ENCODE measurements around the gene AIG1.
A peak's percentile ranks its signal among the peaks of the same experiment; 100 is the strongest.
"Not testable (repeated sequence)": the region's sequence is repeated elsewhere in the genome, so short reads cannot be mapped to it uniquely, and the experiment has no call there.

The AIG1 gene

DNA sequence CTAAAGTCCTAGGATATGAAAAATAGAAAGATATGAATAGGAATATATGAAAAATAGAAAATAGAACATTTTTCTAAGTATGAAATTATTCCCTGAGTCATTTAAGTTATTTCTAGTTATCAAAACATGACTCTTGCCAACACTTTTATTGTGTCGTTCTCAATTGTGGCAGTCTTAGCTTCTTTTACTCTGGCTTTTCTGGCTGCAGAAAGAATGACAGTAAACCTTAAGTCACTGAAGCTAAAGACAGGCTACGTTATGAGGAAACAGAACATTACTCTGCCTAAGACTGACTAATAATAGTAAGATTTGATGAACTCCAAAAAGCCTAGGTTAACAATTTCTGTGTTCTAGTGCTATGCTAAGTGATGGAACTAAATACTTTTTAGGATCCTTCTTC lies 74.6 kb downstream of the AIG1 start:
- DNase-seq: no peak

DNA sequence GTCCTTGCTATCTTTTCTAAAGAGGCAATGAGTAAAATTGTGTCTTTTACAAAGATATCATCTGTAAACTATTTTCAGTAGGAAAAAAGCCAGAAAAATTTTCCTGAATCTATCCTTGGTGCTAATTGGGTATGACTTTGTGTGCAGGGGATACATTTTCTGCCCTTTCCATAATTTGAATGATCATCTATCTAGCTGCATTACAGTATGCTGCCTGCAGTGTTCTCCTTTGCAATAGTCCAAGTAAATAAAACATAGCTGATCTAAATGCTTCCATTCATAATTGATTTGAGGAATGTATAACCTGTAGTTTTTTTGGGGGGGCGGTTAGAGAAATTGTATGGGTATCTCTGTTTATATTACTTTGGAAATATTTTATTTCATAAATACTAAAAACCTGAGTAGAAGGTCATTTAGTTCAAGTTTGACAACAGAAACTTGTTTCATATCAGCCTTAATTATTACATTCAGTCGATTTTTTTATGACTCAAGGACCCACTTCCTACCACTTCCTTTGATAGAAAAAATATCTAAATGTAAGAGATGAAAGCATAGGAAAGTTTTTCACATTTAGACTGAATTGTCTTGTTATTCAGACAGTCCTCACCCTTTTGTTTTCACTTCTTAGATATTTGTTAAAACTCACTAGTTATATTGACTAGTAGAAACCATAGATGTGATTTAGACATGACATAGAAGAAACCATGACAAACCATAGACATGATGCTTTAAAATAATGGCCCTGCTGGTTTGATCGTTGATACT lies 75.3 kb downstream of the AIG1 start:
- no peak for DNase-seq

DNA sequence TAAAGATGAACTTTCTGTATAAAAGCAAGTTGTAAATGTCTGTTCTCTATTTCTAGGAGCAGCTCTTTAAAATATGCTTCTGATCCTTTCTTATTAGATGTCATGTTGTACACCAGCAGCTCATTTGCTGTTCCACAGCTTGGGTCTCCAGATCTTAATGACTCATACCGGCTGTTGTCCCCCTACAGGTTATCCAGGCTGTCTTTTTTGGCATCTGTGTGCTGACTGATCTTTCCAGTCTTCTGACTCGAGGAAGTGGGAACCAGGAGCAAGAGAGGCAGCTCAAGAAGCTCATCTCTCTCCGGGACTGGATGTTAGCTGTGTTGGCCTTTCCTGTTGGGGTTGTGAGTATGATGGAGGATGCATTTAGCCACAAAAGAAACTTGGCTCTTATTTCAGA lies 76.0 kb downstream of the AIG1 start:
- no peak for DNase-seq

DNA sequence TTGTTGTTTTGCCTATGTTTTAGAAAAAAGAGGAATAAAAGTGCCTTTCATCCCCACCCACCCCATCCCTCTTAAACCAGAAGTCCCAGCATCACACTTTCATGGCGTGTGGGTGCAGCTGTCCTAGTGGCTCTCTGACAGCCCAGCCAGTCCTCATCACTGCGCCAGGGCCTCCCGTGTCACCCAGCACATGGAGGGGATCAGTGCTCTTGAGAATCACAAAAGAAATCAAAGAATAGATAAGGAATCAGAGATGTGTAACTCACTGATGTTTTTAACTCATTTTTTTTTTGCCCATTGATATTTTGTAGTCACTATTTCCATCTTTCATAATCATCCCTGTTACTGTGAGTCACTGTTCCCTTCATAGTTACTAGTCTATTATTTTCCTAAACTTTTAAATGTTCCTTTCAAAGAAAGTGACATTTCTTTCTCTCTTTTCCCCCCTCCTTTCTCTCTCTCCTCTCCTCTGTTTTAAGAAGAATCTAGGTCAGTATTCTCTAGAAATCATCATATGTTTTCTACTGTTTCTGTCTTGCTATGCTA lies 78.6 kb downstream of the AIG1 start:
- DNase-seq: no peak

DNA sequence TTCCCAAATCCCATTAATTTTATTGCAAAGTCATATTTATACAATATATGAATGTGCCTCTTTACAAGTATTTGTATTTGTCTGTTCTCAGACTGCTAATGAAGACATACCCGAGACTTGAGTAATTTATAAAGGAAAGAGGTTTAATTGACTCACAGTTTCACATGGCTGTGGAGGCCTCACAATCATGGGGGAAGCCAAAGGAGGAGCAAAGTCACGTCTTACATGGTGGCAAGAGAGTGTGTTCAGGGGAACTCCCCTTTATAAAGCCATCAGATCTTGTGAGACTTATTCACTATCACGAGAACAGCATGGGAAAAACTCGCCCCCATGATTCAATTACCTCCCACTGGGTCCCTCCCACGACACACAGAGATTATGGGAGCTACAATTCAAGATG lies 79.2 kb downstream of the AIG1 start:
- peak in 1 of 2 donors; percentile 37 for DNase-seq

DNA sequence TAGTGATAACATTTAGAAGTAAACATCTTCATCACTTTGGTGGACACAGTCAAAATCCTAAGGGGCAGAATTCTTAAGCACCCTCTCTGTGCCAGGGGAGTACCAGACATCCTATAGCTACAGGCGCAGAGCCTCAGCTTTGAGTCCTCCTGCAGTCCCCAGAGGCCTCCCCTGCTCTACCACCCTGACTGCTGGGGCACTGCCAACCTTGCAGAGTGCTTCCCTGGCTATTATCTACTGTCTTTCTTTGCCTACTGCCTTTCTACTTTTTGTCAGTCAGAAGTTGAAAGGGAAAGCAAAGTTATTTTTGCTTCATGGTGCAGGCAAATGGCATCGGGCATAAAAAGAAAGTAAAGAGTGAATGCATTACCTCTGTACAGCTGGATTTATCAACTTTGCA lies 80.1 kb downstream of the AIG1 start:
- no peak for DNase-seq

DNA sequence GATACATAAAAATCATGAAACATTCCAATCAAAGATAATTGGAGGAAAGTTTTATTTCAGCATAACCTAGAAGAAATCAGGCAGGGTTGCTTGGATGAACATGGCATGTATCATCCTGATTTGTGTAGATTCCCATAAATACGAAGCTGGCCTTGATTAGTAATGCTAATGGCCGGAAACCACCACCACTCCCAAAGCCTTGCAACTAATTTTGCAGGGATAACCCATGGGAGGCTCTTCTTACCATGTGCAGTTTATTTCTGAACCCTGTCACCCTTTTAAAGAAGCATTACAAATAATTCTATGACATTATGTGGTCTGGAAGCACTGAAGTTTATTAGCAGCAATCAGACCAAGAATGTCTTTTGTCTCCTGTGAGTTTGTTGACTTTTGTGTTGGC lies 80.8 kb downstream of the AIG1 start:
- no peak for DNase-seq

DNA sequence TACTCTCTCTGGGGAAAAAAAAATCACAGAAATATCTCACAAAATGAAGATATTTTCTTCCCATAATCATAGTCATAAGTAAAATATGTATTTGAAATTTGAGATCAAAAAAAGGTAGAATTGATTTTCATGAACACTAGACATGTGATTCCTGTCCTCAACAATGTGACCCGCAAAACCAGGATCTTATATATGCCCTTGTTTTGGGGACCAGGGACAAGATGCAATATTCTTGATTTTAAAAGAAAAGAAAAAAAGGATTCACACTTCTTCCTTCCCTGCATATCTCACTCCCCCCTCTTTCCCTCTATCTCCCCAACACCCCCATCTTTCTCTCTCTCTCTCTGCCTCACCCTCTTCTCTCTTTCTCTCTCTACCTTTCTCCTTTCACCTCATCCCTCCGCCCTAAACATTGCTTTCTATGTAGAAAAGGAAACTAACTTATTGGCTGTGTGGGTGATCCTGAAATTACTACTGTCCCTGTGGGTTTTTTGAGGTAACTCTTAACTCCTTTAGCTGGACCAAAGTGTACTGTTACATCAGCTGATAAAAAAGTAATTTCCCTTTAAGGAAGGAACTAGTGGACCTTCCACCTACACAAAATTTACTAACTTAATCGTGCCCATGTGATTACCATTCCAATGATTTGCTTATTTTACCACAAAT lies 85.6 kb downstream of the AIG1 start:
- peak; percentile 17 to 48 for DNase-seq

DNA sequence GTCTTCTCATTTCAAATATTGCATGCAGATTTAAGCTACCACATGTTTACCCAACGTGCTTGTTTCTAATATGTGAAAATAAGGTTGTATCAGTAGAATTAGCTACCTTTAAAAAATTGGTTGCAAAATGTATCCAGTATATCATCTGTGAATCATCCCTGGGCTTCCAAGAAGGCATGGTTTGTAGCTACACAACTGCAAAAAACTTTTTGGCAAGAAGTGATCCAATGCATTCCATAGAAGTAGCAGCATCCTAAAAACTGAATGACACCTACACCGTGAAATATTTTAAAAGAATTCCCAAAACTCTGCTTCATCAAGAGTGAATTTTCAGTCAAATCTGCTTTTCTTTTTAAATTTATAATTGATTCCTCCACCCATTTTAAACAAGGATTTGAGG lies 89.1 kb downstream of the AIG1 start:
- DNase-seq: no peak

DNA sequence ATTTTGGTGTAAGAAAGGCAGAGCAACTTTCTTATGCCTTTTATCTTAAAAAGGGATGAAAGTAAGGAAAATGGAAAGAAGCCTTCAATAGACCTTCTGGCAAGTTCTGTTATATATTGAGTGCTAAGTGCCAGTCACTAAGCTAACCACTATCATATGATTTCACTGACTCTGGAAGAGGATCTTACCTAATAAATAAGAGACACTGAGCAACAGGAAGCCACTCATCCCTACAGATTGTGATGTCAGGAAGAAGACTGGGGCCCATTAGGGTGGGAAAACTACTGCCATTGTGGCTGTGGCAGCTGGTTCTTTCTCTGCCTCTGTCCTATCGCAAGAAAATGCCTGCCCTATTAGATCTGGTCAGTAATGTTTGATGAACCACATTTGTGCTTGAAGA lies 89.6 kb downstream of the AIG1 start:
- DNase-seq: peak; percentile 22 to 44

DNA sequence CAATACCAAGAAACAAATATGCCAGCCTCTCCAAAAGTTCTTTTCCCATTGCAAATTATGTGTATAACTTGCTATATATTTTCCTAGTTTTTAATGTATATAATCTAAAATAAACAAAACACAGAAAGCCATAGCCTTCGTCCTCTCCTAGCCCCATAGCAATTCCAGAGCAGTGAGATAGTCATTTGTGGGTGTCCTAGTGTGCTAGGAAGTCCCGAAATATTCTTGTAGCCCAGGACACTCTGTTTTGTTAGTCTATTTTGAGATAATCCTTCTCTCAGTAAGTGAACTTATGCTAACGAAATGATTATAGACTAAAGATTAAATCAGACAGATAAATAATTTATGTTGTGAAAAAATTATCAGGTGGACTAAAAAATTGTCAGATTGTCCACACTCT lies 90.7 kb downstream of the AIG1 start:
- no peak for DNase-seq

DNA sequence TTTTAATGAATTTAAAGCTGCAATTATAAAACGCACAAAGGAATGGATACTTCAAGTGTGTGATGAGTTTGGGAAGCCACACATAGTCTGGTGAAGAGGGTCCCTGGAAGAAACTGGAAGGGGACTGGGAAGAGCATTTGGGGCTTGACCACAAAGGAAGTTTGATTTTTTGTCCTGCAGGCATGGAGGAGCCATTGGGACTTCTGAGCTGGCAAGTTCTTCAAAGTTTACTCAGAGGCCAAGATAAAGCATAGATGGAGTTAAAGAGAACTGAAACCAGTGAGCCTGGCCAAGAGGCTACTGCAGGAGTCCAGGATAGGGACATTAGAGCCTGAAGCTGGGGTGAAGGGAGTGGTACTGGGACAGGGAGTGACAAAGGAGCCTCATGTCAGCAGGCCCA lies 95.0 kb downstream of the AIG1 start:
- no peak for DNase-seq

DNA sequence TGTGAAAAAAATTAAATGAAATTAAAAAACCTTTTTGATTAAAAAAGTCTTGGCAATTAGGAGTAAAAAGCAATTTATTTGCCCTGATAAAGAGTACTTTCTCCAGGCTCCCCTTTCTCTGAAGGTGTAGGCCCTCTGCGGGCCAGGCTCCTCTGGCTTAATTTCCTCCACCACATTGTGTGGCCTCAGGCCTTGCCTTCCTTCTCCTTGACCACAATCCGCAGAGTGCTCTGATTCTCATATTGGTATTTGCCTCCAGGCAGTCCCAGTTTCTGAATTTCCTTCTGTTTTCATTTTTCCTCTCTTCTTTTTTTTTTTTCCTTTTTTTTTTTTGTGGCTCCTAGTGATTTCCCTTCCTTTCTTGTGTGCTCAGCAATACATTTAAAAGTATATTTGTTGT lies 96.4 kb downstream of the AIG1 start:
- DNase-seq: no peak

DNA sequence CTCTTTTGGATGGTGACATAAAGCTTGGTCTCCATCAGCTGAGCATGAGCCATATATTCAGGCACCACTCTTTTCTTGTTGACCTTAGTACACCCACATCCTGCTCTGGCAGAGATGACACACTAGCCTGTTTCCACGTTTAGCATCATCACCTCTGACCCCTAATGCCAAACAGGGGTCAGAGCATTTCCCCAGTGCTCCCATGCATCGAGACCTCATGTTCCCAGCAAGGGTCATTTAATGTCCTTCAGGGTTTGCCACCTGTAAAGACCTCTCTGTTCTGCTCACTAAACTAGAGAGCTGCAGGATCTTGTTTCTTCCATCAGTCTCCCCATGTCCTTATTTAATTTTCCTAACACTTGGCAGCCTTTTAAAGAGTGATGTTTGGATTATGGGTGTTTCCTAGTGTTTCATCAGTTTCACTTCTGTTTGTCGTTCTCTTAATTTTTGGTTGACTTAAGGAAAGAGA lies 97.5 kb downstream of the AIG1 start:
- DNase-seq: peak; percentile 32 to 74

DNA sequence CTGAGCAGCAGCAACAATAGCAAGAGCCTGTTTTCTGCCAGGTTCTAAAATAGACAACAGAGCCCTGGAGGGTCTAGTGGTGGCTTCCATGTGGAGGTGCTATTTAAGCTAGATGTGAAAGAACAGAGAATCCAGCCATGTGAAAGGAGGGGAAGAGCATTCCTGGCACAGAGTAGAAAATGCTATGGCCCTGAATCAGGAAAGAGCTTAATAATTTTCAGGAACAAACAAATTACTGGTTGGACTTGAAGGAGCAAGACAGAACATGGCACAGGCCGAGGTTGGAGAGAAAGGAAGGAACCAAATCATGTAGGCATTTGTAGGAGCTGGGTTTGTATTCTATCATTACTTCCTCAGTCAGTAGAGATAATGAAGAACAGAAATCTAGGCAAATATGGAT lies 98.3 kb downstream of the AIG1 start:
- no peak for DNase-seq

DNA sequence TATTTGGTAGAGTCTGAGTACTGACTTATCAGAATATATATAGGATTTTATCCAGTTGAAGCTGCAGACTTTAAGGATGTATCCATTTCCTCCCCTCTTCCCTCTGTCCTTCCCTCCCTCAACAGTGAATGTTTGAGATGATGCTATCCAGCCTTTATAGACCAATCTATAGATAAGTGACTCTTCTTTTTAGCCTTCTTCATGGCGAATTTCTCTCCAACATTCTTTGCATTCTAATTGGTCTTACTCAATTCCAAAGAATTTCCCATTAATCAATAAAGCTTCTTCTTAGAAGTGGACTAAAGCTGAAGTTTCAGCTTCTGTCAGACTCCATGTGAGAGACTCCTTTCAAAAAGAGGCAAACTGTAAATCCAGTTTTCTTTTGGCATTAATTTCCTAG lies 99.3 kb downstream of the AIG1 start:
- DNase-seq: no peak

DNA sequence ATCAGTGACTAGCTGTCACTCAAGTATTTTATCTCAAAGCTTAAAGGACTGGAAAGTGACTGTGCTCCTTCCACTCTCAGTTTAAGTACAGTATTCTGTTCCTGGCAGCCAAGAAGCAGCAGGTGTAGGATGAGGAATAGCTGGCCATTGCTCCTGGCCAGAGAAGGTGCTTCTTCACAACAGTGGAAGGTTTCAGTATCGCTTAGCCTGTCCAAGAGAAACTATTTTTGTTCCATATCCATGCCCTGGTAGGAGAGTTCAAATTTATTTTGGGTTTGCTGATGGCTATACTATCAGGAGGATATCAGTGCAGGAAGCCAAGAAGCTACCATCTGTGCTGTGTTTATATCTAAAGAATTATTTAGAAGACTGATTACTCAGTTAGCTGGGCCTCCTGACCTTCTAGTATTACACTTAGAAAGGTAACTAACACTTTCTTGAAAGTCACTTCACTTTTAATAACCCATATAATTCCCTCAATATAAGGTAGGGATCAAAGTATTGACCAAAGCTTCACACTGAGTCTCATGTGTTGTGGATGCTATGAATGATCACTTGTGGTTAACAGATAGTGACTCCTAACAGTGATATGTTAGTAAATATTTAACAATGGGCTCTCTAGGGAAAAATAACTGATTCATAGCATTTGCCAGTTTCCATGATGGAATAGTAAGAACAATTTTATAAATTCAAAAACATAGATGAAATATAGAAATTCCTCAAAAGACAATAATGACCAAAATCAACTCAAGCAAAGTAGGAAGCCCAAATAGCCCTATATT lies 99.9 kb downstream of the AIG1 start:
- no peak for DNase-seq

DNA sequence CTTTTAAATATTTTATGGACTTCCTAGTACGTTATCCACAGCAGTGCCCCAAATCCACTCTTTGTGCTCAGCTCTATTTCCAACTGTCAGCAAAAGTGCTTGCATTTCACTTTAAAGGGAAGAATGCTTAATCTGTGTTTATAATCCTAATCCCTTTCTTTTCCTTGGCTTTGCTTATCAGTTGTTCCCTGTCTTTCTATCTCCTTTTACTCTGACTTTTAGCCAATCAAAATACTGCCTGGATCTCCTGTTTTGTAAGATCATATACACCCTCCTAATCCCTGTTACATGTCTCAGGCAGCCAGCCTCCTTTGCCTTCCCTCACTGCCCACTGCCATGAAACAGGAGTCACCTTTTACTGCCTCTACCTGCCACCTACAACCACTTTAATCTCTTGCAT lies 102.9 kb downstream of the AIG1 start:
- no peak for DNase-seq

DNA sequence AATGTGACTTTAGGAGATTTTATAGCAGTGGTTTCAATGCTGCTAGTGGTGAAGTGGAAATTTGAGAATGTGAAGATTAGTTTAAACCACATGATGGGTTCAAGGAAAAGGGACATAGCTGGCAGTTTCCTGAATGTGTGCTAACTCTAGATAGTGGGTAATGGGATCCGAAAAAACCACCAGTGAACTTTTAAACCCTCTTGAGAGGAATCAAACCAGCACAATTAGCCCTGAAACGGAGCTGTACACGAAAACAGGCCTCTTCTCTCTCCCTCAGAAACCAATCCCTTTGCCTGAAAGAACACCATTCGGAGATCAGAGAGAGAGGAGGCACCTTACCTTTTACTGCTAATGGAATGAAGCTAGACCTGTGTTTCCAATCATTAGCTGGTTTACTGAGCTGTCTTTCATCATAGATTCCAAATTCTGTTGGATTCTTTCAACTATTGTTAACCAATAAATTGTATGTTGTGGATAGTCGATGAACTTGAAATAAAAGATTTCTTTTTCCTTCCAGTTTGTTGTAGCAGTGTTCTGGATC lies 103.9 kb downstream of the AIG1 start:
- no peak for DNase-seq

DNA sequence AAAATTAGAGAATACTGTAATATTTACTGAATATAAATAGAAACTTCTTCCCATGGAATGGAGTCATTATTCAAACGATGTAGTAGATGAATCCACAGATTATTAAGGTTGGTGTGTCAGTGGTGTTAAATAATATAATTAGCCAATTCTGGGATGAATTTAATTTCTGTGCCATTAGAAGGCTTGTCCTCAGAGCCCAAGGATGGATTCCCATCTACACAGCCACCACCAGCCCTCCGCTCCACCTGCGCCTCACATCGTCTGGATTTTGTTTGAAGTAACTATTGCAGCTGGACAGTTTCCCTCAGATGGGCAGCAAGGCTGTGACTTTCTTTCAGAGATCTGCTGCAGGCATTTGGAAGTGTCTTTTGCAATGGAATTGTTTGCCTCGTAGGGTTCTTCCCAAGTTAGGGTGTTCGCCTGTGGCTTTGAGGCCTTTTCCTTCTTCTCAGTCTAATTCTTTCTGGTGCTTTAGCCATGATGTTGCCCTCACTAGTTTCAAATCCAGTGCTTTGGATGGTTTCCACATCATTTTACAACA lies 104.7 kb downstream of the AIG1 start:
- no peak for DNase-seq

DNA sequence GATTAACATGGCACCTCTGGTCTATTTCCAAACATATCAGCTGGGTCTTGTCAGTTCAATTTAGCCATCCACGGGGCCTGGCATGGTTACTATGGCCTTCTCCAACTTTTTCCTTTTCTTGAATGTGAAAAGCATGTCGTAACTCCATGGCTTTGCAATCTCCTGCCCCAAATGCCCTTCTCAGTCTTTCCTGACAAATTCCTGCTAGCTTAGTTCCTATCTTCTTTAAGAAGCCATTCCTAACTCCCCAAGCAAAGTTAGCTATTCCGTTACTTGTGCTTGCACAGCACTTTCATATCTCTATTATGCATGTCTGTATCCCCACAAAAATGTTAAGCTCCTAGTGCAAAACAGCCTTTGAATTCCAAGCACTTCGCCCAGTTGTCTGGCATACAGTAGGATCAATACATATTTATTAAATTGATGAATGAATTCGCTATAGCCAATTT lies 105.6 kb downstream of the AIG1 start:
- DNase-seq: no peak

DNA sequence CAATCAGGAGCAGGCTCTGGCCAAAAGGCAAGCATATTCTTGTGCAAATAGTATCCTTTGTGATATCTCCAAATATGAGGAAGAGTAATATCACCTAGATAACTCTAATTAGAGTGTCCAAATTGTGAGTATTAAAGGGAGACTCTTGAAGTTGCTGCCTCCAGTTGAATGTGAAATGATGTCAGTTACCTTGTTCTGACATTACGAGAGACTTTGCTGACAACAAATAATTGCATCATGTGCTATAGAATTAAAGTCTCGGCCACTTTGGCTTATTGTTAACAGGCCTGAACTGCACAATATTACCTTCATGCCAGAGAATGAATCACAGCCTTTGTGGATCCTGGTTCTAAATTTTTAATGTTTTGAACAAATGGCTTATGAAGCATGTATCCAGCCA lies 106.5 kb downstream of the AIG1 start:
- no peak for DNase-seq

DNA sequence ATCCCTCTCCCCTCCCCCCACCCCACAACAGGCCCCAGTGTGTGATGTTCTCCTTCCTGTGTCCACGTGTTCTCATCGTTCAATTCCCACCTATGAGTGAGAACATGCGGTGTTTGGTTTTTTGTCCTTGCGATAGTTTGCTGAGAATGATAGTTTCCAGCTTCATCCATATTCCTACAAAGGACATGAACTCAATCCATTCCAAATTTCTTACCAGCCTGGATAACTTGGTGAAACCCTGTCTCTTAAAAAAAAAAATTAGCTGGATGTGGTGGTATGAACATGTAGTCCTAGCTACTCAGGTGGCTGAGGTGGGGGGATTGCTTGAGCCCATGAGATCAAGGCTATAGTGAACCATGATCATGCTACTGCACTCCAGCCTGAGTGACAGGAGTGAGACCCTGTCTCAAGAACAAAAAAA lies 107.7 kb downstream of the AIG1 start:
- not testable (repeated sequence) for DNase-seq
